HTR-8/SVneo (cell line): Measurements from ENCODE around the gene USP7.

Experiments
- DNase-seq: peaks from one replicate; pipeline ENCODE4 v3.0.0; 2011; ENCODE audit warnings: low spot score, mixed read lengths; ENCODE audit not compliant: insufficient read length
- FAIRE-seq: peaks from 2 replicates; lab custom pipeline; 2011; peaks lifted over from hg19 to GRCh38; lab: Jason Lieb, UNC

USP7 gene

GRCh38 chr16:8867216-8867931, 96.3 kb downstream of the USP7 start:
- no peak for FAIRE-seq
- no peak for DNase-seq

GRCh38 chr16:8866884-8867215, 96.9 kb downstream of the USP7 start:
- DNase-seq (no peak), FAIRE-seq (no peak)

GRCh38 chr16:8866118-8866883, 97.4 kb downstream of the USP7 start:
- DNase-seq (no peak), FAIRE-seq (no peak)

GRCh38 chr16:8865145-8865882, 98.4 kb downstream of the USP7 start:
- FAIRE-seq (no peak), DNase-seq (no peak)

GRCh38 chr16:8864480-8865110, 99.1 kb downstream of the USP7 start:
- FAIRE-seq, result no peak
- DNase-seq, result no peak

GRCh38 chr16:8863594-8864424, 99.9 kb downstream of the USP7 start:
- no peak for DNase-seq
- peak; percentile 70 for FAIRE-seq

GRCh38 chr16:8862309-8863130, 101.2 kb downstream of the USP7 start:
- no peak for DNase-seq
- no peak for FAIRE-seq

- DNase-seq (no peak), FAIRE-seq (no peak)
Observed at GRCh38 chr16:8861563-8862308, 102.0 kb downstream of the USP7 start.

- DNase-seq, result no peak
- FAIRE-seq, result peak; percentile 28
Observed at GRCh38 chr16:8859913-8860881, 103.5 kb downstream of the USP7 start.

GRCh38 chr16:8858994-8859912, 104.5 kb downstream of the USP7 start:
- DNase-seq, result no peak
- FAIRE-seq, result no peak

GRCh38 chr16:8855972-8856371, 107.7 kb downstream of the USP7 start:
- FAIRE-seq, result no peak
- DNase-seq, result no peak

GRCh38 chr16:8855051-8855786, 108.5 kb downstream of the USP7 start:
- no peak for DNase-seq
- no peak for FAIRE-seq

GRCh38 chr16:8854298-8854948, 109.3 kb downstream of the USP7 start:
- DNase-seq (no peak), FAIRE-seq (no peak)

GRCh38 chr16:8853611-8854010, 110.1 kb downstream of the USP7 start:
- FAIRE-seq (no peak), DNase-seq (no peak)

GRCh38 chr16:8853150-8853549, 110.6 kb downstream of the USP7 start:
- FAIRE-seq (no peak), DNase-seq (no peak)
